IPS DF 4.7 (cell line): ENCODE measurements around the gene CLCN4.

Source experiments
- DNase-seq: peaks from one replicate; pipeline ENCODE4 v3.0.0-alpha.2; 2013; ENCODE audit warnings: low spot score; ENCODE audit errors: extremely low read depth

The CLCN4 gene

GRCh38 chrX:10166248-10166716 lies 9.5 kb downstream of the CLCN4 start:
- DNase-seq: no peak

GRCh38 chrX:10166731-10167151 lies 10.0 kb downstream of the CLCN4 start:
- no peak for DNase-seq

GRCh38 chrX:10167573-10167972 lies 10.8 kb downstream of the CLCN4 start:
- DNase-seq: no peak

GRCh38 chrX:10168226-10168625 lies 11.5 kb downstream of the CLCN4 start:
- DNase-seq: no peak

GRCh38 chrX:10169175-10169574 lies 12.4 kb downstream of the CLCN4 start:
- DNase-seq: no peak

- DNase-seq: no peak
These were observed 14.5 kb downstream of the CLCN4 start for GRCh38 chrX:10171249-10171648.

GRCh38 chrX:10172877-10173276 lies 16.1 kb downstream of the CLCN4 start:
- no peak for DNase-seq

- DNase-seq: no peak
These were observed 16.6 kb downstream of the CLCN4 start for GRCh38 chrX:10173331-10173900.

- DNase-seq: no peak
These were observed 17.3 kb downstream of the CLCN4 start for GRCh38 chrX:10174051-10174450.

- DNase-seq: no peak
These were observed 18.0 kb downstream of the CLCN4 start for GRCh38 chrX:10174810-10175209.

- DNase-seq: no peak
These were observed 18.6 kb downstream of the CLCN4 start for GRCh38 chrX:10175319-10175871.

GRCh38 chrX:10176121-10177003 lies 19.6 kb downstream of the CLCN4 start:
- no peak for DNase-seq

GRCh38 chrX:10177004-10177396 lies 20.2 kb downstream of the CLCN4 start:
- DNase-seq: no peak

- no peak for DNase-seq
These were observed 20.8 kb downstream of the CLCN4 start for GRCh38 chrX:10177601-10178000.

- DNase-seq: no peak
These were observed 22.2 kb downstream of the CLCN4 start for GRCh38 chrX:10178866-10179463.

GRCh38 chrX:10183760-10184159 lies 27.0 kb downstream of the CLCN4 start:
- no peak for DNase-seq

GRCh38 chrX:10184411-10184810 lies 27.6 kb downstream of the CLCN4 start:
- DNase-seq: no peak

GRCh38 chrX:10186355-10186754 lies 29.6 kb downstream of the CLCN4 start:
- no peak for DNase-seq

GRCh38 chrX:10187421-10187820 lies 30.6 kb downstream of the CLCN4 start:
- no peak for DNase-seq

- no peak for DNase-seq
These were observed 32.8 kb downstream of the CLCN4 start for GRCh38 chrX:10189317-10190268.

- DNase-seq: no peak
These were observed 33.6 kb downstream of the CLCN4 start for GRCh38 chrX:10190367-10190766.
